A673 (cell line): Measurements from ENCODE around the gene EYS. TPM values are rescaled to one million over a fixed set of nuclear protein-coding genes. Genes with fewer than 3 reads are reported as not detected.

Experiments
- BruUV-seq: library from RNA; stranded (reverse); fragments of 400-500 nt; replicated peaks from 2 replicates; lab custom pipeline; 2021; lab: Mats Ljungman, UMichigan
- CTCF ChIA-PET: fragments of 300-600 bp; sonication (Branson Sonifier 250); formaldehyde crosslinking; loops from one replicate; lab custom pipeline; 2022; ENCODE audit warnings: antibody characterized with exemption; lab: Charles Lee
- POLR2A ChIA-PET: fragments of 300-600 bp; sonication (Branson Sonifier 250); formaldehyde crosslinking; loops from one replicate; lab custom pipeline; 2022; ENCODE audit warnings: antibody characterized with exemption; ENCODE audit not compliant: low non-redundant PET; lab: Charles Lee
- DNase-seq: peaks from one replicate; pipeline ENCODE4 v3.0.0-alpha.2; 2015; ENCODE audit warnings: low spot score
- H3K27ac ChIP-seq: fragments of 200-600 bp; sonication (generic); 2 replicates; pipeline ENCODE4 v1.5.1; 2016; ENCODE audit warnings: mixed run types, low read depth, mild to moderate bottlenecking, mixed read lengths, antibody characterized with exemption, low read length; ENCODE audit not compliant: poor library complexity, severe bottlenecking
- H3K27me3 ChIP-seq: fragments of 200-600 bp; sonication (generic); replicated peaks from 2 replicates; pipeline ENCODE4 v1.6.1; 2017; ENCODE audit warnings: mixed run types, low read depth, mild to moderate bottlenecking, mixed read lengths, antibody characterized with exemption, low read length; ENCODE audit not compliant: insufficient read depth, poor library complexity
- H3K36me3 ChIP-seq: fragments of 200-600 bp; sonication (generic); 2 replicates; pipeline ENCODE4 v1.6.1; 2016; ENCODE audit warnings: mixed run types, mild to moderate bottlenecking, mixed read lengths, antibody characterized with exemption, low read length; ENCODE audit not compliant: insufficient read depth, poor library complexity, severe bottlenecking
- H3K4me1 ChIP-seq: fragments of 200-600 bp; sonication (generic); 2 replicates; pipeline ENCODE4 v1.6.1; 2017; ENCODE audit warnings: mixed run types, mild to moderate bottlenecking, mixed read lengths, antibody characterized with exemption, low read length; ENCODE audit not compliant: insufficient read depth, poor library complexity, severe bottlenecking
- H3K4me3 ChIP-seq: fragments of 200-600 bp; sonication (generic); 2 replicates; pipeline ENCODE4 v1.5.1; 2016; ENCODE audit warnings: low read depth, mixed run types, mild to moderate bottlenecking, mixed read lengths, low read length; ENCODE audit not compliant: poor library complexity, severe bottlenecking
- H3K9me3 ChIP-seq: fragments of 200-600 bp; sonication (generic); 2 replicates; pipeline ENCODE4 v1.6.1; 2016; ENCODE audit warnings: mixed run types, low read depth, mild to moderate bottlenecking, mixed read lengths, antibody characterized with exemption, low read length; ENCODE audit not compliant: poor library complexity, severe bottlenecking
- CTCF ChIP-seq: fragments of 300-800, 200-600 bp; sonication (generic); conservative IDR thresholded peaks from 2 replicates; pipeline ENCODE4 v1.5.1; 2017; ENCODE audit warnings: low read depth, mild to moderate bottlenecking, antibody characterized with exemption, low read length, moderate library complexity, mixed read lengths
- EZH2 ChIP-seq: fragments of 200-600 bp; sonication (generic); IDR thresholded peaks from 2 replicates; pipeline ENCODE4 v1.6.1; 2017; ENCODE audit warnings: borderline replicate concordance, low read depth, mild to moderate bottlenecking, mixed read lengths, antibody characterized with exemption, low read length; ENCODE audit not compliant: poor library complexity, severe bottlenecking
- intact Hi-C: fragments of 100-400 bp; cut with micrococcal nuclease; formaldehyde crosslinking; loops from one replicate; pipeline ENCODE4 v1.10.0; 2022; ENCODE audit not compliant: unreplicated experiment
- total RNA-seq: library from RNA; stranded (reverse); gene quantifications from 2 replicates; pipeline ENCODE4 v1.2.3, GENCODE V29; 2021

The EYS gene
- total RNA-seq, 1 experiment from 2014 or later, result 0.47 TPM

GRCh38 chr6:64724091-64724490 is 982.9 kb downstream of the EYS start:
- Histone ChIP-seq H3K4me3 (no peak overlapping the region), H3K4me1 (no peaks in the 10 kb centered on the region), H3K27ac (no peak overlapping the region), H3K36me3 (no peaks in the 10 kb centered on the region), H3K27me3 (no peaks in the 10 kb centered on the region), H3K9me3 (no peaks in the 10 kb centered on the region)
- POLR2A ChIA-PET, result no interaction called here
- no peak for DNase-seq
- TF ChIP-seq CTCF (no peak), EZH2 (no peak)
- no TSS peak for BruUV-seq
- CTCF ChIA-PET, result no interaction called here
- intact Hi-C loops, result no loop called here

GRCh38 chr6:64723327-64724058 is 983.5 kb downstream of the EYS start:
- Histone ChIP-seq H3K4me1 (no peaks in the 10 kb centered on the region), H3K36me3 (no peaks in the 10 kb centered on the region), H3K27ac (no peak overlapping the region), H3K27me3 (no peaks in the 10 kb centered on the region), H3K9me3 (no peaks in the 10 kb centered on the region), H3K4me3 (no peak overlapping the region)
- intact Hi-C loops, result no loop called here
- DNase-seq, result no peak
- ChIA-PET POLR2A (no interaction called here), CTCF (no interaction called here)
- BruUV-seq, result no TSS peak
- TF ChIP-seq EZH2 (no peak), CTCF (no peak)

- no TSS peak for BruUV-seq
- no peak for DNase-seq
- Histone ChIP-seq H3K27me3 (no peaks in the 10 kb centered on the region), H3K9me3 (no peaks in the 10 kb centered on the region), H3K27ac (no peak overlapping the region), H3K36me3 (no peaks in the 10 kb centered on the region), H3K4me3 (no peak overlapping the region), H3K4me1 (no peaks in the 10 kb centered on the region)
- intact Hi-C loops, result no loop called here
- ChIA-PET POLR2A (no interaction called here), CTCF (no interaction called here)
- TF ChIP-seq CTCF, result no peak
- TF ChIP-seq EZH2, result no peak
Measured at GRCh38 chr6:64721865-64722264, 985.2 kb downstream of the EYS start.
